GM10266 (cell line): Measurements from ENCODE around the gene SERPINB6.

Experiments used
- DNase-seq: peaks from one replicate; pipeline ENCODE4 v3.0.0; 2012; ENCODE audit errors: extremely low spot score
- CTCF ChIP-seq: IDR thresholded peaks from 2 replicates; pipeline ENCODE4 v1.5.1; 2012; ENCODE audit warnings: mild to moderate bottlenecking, low read depth; ENCODE audit not compliant: control insufficient read depth, insufficient read depth; ENCODE audit errors: missing control alignments

Gene SERPINB6

DNA sequence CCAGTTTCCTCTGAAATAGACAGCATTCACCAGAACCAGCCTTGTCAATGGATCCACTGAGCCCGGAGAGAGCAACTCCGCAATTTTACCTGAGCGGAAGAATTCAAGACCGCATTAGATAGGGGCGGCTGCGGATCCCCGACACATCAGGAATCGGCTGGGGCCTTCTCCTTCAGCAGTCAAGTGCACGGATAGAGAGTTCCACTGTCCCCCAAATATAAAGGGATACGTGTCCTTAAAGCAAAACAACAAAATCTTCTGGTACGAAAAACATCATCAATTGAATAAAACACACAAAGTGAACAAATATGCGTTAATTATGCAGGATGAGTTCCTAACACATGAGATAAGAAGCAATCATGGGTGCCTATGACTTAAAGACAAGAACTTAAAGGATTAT is 18.3 kb downstream of the SERPINB6 start:
- no peak for TF ChIP-seq CTCF
- DNase-seq, result no peak

DNA sequence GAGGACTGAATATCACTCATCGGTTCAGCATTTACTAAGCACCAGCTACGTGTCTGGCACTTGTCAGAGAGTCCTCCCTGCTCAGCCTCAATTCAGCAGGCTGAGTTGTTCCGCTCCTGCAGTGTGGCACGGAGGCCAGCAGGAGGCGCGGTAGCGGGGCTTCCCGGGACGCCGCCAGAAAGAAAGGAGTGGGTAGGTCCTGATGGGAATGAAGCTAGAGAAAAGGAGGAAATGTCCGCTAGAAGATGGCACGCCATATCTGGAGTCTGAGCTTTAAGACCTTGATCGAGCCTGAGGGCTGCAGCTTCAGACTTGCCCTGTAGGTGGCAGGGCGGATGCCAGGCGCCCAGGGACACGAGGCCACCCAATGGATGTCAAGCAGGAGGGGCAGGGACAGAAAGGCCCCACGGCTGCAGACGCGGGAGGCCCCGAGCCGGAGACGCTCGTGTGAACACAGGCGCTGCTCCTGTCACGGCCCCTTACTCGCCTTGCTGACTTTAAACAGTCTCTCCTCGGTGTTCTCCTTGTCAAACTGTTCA is 18.7 kb downstream of the SERPINB6 start:
- TF ChIP-seq CTCF, result peak; percentile 33

GRCh38 chr6:2951728-2952127 is 19.6 kb downstream of the SERPINB6 start:
- no peak for TF ChIP-seq CTCF
- DNase-seq, result no peak

More for the DNA sequence above, 18.7 kb downstream of the SERPINB6 start:
- DNase-seq, result no peak

DNA sequence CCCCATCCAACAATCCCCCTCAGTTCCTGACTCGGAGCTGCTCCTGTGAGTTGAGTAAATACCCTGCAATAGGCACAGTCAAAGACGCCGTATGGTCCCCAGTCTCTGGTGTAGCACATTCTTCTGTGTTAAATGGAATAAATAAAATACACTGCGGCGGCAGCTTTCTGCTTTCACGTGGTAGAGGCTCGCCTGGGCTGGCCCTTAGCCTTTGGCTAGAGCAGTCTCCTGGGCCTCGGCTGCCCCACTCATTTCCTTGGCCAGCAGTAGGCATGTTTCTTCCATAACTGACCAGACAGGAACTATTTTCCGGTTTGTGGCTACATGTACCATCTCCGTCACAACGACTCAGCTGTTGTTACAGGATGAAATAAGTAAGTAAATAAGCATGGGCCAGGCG is 20.7 kb downstream of the SERPINB6 start:
- DNase-seq, result no peak

DNA sequence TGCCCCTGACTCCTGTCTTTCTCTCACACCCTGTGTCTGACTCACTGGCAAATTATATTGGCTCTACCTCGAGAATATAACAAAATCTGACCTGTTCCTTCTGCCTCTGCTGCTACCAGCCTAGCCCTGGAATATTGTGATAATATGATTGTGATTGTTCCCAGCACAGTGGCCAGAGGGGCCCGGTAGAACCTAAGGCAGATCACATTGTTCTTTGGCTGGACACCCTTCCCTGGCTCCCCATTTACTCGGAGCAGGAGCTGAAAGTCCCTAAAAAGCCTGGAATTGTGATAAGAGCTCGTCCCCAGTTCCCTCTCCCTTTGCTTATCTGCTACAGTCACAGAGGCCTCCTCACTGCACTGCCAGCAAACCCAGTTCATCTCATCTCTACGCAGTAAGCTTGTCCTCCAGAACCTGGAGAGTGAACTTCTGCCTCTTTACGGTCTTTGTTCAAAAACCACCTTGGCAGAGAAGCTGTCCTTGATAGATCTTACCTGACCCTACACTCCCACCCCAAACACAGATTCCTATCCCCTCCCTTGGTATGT is 21.8 kb downstream of the SERPINB6 start:
- DNase-seq, result no peak
- TF ChIP-seq CTCF, result no peak

More for the DNA sequence above, 20.7 kb downstream of the SERPINB6 start:
- TF ChIP-seq CTCF, result no peak

- DNase-seq, result no peak
- no peak for TF ChIP-seq CTCF
Measured at GRCh38 chr6:2949121-2949520, 22.2 kb downstream of the SERPINB6 start.

DNA sequence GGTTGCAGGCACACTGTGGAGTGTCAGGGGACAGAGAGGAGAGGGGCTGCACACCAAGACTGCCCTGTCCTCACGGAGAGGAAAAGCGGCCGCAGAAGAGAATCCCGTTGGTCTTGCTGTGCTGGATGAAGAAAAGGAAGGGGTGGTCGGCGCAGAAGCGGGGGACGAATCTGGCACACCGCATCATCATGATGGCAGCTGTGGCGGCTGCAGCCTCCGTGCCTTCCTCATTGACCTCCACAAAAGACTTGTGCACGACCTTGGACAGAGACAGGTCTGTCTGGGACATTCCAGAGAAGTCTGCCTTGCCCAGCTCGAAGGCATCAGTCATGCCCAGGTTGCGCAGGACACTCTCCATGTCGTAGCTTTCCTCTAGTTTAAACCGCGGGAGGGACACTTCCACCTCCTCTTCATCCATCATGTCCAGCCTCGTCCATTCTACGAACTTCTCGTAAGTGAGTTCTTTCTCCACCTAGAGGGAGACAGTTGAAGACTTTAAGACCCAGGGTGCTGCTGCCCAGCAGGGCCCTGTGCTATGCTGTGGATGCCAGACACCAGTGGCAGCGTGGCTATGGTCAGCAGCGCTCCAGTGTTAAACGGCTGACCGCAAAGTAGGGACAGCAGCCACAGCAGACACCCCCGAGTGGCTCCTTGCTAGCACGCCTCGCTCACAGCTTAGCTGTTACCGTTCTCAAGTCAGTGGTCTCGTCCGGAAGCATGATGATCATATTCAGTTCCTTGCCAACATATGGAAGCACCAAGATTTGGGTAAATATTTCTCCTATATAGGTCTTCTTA is 22.9 kb downstream of the SERPINB6 start:
- no peak for TF ChIP-seq CTCF
- no peak for DNase-seq
